H1 (cell line): ENCODE results near the gene IGF1. TPM values are rescaled to one million over a fixed set of nuclear protein-coding genes. Genes with fewer than 3 reads are reported as not detected.

Experiments used
- CTCF ChIA-PET: fragments of 300-600 bp; sonication (Branson Sonifier 250); formaldehyde crosslinking; loops from one replicate; lab custom pipeline; 2021; ENCODE audit not compliant: partially characterized antibody; lab: Charles Lee
- POLR2A ChIA-PET: fragments of 300-600 bp; sonication (Branson Sonifier 250); formaldehyde crosslinking; loops from one replicate; lab custom pipeline; 2021; ENCODE audit warnings: inconsistent platforms; ENCODE audit not compliant: partially characterized antibody; lab: Charles Lee
- DNase-seq, 2 experiments: peaks; one replicate each; pipeline versions ENCODE4 v3.0.0 to v3.0.0-alpha.2; 2010 to 2022; ENCODE audit warnings: low spot score in 2 of 2, low read depth in 1 of 2, mixed read lengths in 1 of 2
- FAIRE-seq: peaks from 2 replicates; lab custom pipeline; 2011; peaks lifted over from hg19 to GRCh38; lab: Jason Lieb, UNC
- H2AFZ ChIP-seq: 2 replicates; pipeline ENCODE4 v1.8.1; 2012; ENCODE audit warnings: low read length, inconsistent platforms
- H2AK5ac ChIP-seq: 2 replicates; pipeline ENCODE4 v1.6.1; 2013; ENCODE audit warnings: low read depth, low read length
- H2BK120ac ChIP-seq: replicated peaks from 2 replicates; pipeline ENCODE3; 2013; ENCODE audit warnings: low read depth, low read length, inconsistent platforms
- H2BK12ac ChIP-seq: 2 replicates; pipeline ENCODE4 v1.6.1; 2013; ENCODE audit warnings: low read depth, low read length
- H2BK15ac ChIP-seq: 2 replicates; pipeline ENCODE4 v1.6.1; 2013; ENCODE audit warnings: low read length
- H2BK20ac ChIP-seq: 2 replicates; pipeline ENCODE4 v1.6.1; 2013; ENCODE audit warnings: low read length
- H2BK5ac ChIP-seq: 2 replicates; pipeline ENCODE4 v1.6.1; 2013; ENCODE audit warnings: low read depth, low read length
- H3K14ac ChIP-seq: 2 replicates; pipeline ENCODE4 v1.6.1; 2013; ENCODE audit warnings: inconsistent platforms; ENCODE audit not compliant: insufficient read length
- H3K18ac ChIP-seq: 2 replicates; pipeline ENCODE4 v1.6.1; 2013; ENCODE audit warnings: low read length; ENCODE audit errors: extremely low read depth
- H3K23ac ChIP-seq: 2 replicates; pipeline ENCODE4 v1.6.1; 2013; ENCODE audit warnings: inconsistent platforms; ENCODE audit not compliant: insufficient read length
- H3K23me2 ChIP-seq: 2 replicates; pipeline ENCODE4 v1.6.1; 2013; ENCODE audit warnings: low read depth, low read length
- H3K27ac ChIP-seq: 2 replicates; pipeline ENCODE4 v1.6.1; 2011; ENCODE audit warnings: low read depth, low read length, inconsistent platforms
- H3K27me3 ChIP-seq, 4 experiments: replicated peaks in 1 of 4; 1 replicate in 1 of 4; 2 replicates in 3 of 4; pipeline versions ENCODE4 v1.6.1 to v1.8.1; 2011 to 2013; ENCODE audit warnings: low read length in 3 of 4, mild to moderate bottlenecking in 3 of 4, inconsistent platforms in 2 of 4, mixed read lengths in 2 of 4, moderate library complexity in 1 of 4; ENCODE audit not compliant: control insufficient read depth in 3 of 4, insufficient read depth in 3 of 4; ENCODE audit errors: extremely low read depth in 1 of 4
- H3K36me3 ChIP-seq, 4 experiments: 2 replicates each; pipeline versions ENCODE4 v1.6.1 to v1.8.1; 2011 to 2013; ENCODE audit warnings: mild to moderate bottlenecking in 4 of 4, low read length in 3 of 4, moderate library complexity in 2 of 4, control low read depth in 1 of 4, inconsistent platforms in 1 of 4; ENCODE audit not compliant: insufficient read depth in 4 of 4, control insufficient read depth in 2 of 4
- H3K4ac ChIP-seq: replicated peaks from 2 replicates; pipeline ENCODE3; 2013; ENCODE audit warnings: low read length, low read depth, mixed read lengths, inconsistent platforms; ENCODE audit not compliant: insufficient read length
- H3K4me1 ChIP-seq, 4 experiments: replicated peaks in 1 of 4; 1 replicate in 1 of 4; 2 replicates in 3 of 4; pipeline versions ENCODE4 v1.6.1 to v1.8.1; 2011 to 2013; ENCODE audit warnings: low read length in 3 of 4, inconsistent platforms in 2 of 4, mixed read lengths in 1 of 4; ENCODE audit not compliant: insufficient read depth in 4 of 4, control insufficient read depth in 3 of 4
- H3K4me2 ChIP-seq, 2 experiments: 2 replicates each; pipeline versions ENCODE4 v1.6.1 to v1.8.1; 2011 to 2013; ENCODE audit warnings: low read depth in 2 of 2, low read length in 2 of 2, control low read depth in 1 of 2, inconsistent platforms in 1 of 2, mild to moderate bottlenecking in 1 of 2; ENCODE audit not compliant: insufficient read depth in 1 of 2
- H3K4me3 ChIP-seq, 4 experiments: fragments of 200-600, 300-600 bp in 1 of 4; sonication (generic), shearing (Covaris generic), sonication (Bioruptor Twin) in 1 of 4; 2 replicates each; pipeline versions ENCODE4 v1.5.1 to v1.8.1; 2011 to 2016; ENCODE audit warnings: low read length in 4 of 4, low read depth in 3 of 4, control low read depth in 2 of 4, inconsistent platforms in 2 of 4, mild to moderate bottlenecking in 2 of 4, mixed read lengths in 1 of 4, moderate library complexity in 1 of 4; ENCODE audit not compliant: insufficient read depth in 2 of 4; ENCODE audit errors: extremely low read depth in 1 of 4
- H3K56ac ChIP-seq: replicated peaks from 2 replicates; pipeline ENCODE3; 2013; ENCODE audit warnings: low read depth, mild to moderate bottlenecking, mixed read lengths, low read length, inconsistent platforms; ENCODE audit not compliant: insufficient read length
- H3K79me1 ChIP-seq: 2 replicates; pipeline ENCODE4 v1.6.1; 2013; ENCODE audit warnings: low read depth, low read length, control low read depth
- H3K79me2 ChIP-seq, 2 experiments: 2 replicates each; pipeline versions ENCODE4 v1.6.1 to v1.8.1; 2012 to 2013; ENCODE audit warnings: low read length in 2 of 2, mild to moderate bottlenecking in 2 of 2, inconsistent platforms in 1 of 2; ENCODE audit not compliant: insufficient read depth in 2 of 2, control insufficient read depth in 1 of 2
- H3K9ac ChIP-seq, 4 experiments: replicated peaks in 1 of 4; 1 replicate in 1 of 4; 2 replicates in 3 of 4; pipeline versions ENCODE4 v1.6.1 to v1.8.1; 2011 to 2013; ENCODE audit warnings: low read depth in 3 of 4, low read length in 3 of 4, control low read depth in 2 of 4, mild to moderate bottlenecking in 2 of 4, moderate library complexity in 2 of 4, inconsistent platforms in 1 of 4; ENCODE audit errors: extremely low read depth in 1 of 4
- H3K9me3 ChIP-seq, 2 experiments: 2 replicates each; pipeline versions ENCODE4 v1.6.1 to v1.8.1; 2012 to 2013; ENCODE audit warnings: mild to moderate bottlenecking in 2 of 2, moderate library complexity in 2 of 2, control low read depth in 1 of 2, inconsistent platforms in 1 of 2, low read depth in 1 of 2, low read length in 1 of 2, mixed read lengths in 1 of 2; ENCODE audit not compliant: insufficient read depth in 2 of 2
- H4K20me1 ChIP-seq, 2 experiments: replicated peaks in 1 of 2; 2 replicates each; pipeline versions ENCODE3 to v1.8.1; 2011 to 2013; ENCODE audit warnings: inconsistent platforms in 2 of 2, low read length in 2 of 2, mild to moderate bottlenecking in 1 of 2; ENCODE audit not compliant: insufficient read depth in 2 of 2, control insufficient read depth in 1 of 2
- H4K5ac ChIP-seq: 2 replicates; pipeline ENCODE4 v1.6.1; 2013; ENCODE audit warnings: low read length, low read depth, mixed read lengths, inconsistent platforms; ENCODE audit not compliant: insufficient read length
- H4K8ac ChIP-seq: 2 replicates; pipeline ENCODE4 v1.8.0; 2013; ENCODE audit warnings: mild to moderate bottlenecking, moderate library complexity, low read length, inconsistent platforms; ENCODE audit not compliant: insufficient read depth; ENCODE audit errors: extremely low read depth
- H4K91ac ChIP-seq: replicated peaks from 2 replicates; pipeline ENCODE3; 2013; ENCODE audit warnings: low read length, mixed read lengths, inconsistent platforms; ENCODE audit not compliant: insufficient read length
- ATF3 ChIP-seq: IDR thresholded peaks from 2 replicates; pipeline ENCODE4 v1.6.1; 2011; ENCODE audit warnings: low read depth, mild to moderate bottlenecking, low read length; ENCODE audit not compliant: insufficient read depth
- CBX5 ChIP-seq: fragments of 300-800, 300-1000 bp; sonication (generic); IDR thresholded peaks from 2 replicates; pipeline ENCODE4 v1.7.1; 2016; ENCODE audit warnings: antibody characterized with exemption, low read length, low read depth
- CHD2 ChIP-seq: IDR thresholded peaks from 2 replicates; pipeline ENCODE4 v1.6.1; 2012; ENCODE audit warnings: low read length, improper control_type of control experiment
- CREB1 ChIP-seq: IDR thresholded peaks from 2 replicates; pipeline ENCODE4 v1.6.1; 2012; ENCODE audit warnings: inconsistent platforms
- MAFK ChIP-seq: IDR thresholded peaks from 2 replicates; pipeline ENCODE4 v1.6.1; 2012; ENCODE audit warnings: low read depth, mild to moderate bottlenecking, improper control_type of control experiment, low read length
- POLR2AphosphoS5 ChIP-seq: IDR thresholded peaks from 2 replicates; pipeline ENCODE4 v1.6.1; 2011; ENCODE audit warnings: low read depth, low read length
- RNF2 ChIP-seq: fragments of 200-900, 300-1000 bp; sonication (generic); IDR thresholded peaks from 2 replicates; pipeline ENCODE4 v1.7.1; 2016; ENCODE audit warnings: borderline replicate concordance, low read depth, mild to moderate bottlenecking, antibody characterized with exemption, low read length; ENCODE audit not compliant: poor library complexity, severe bottlenecking; ENCODE audit errors: missing control alignments
- SAP30 ChIP-seq: fragments of 300-600 bp; sonication (generic); IDR thresholded peaks from 2 replicates; pipeline ENCODE4 v1.7.1; 2012; ENCODE audit warnings: low read length, moderate library complexity, mild to moderate bottlenecking, inconsistent platforms; ENCODE audit not compliant: insufficient read depth, insufficient replicate concordance
- SIRT6 ChIP-seq: IDR thresholded peaks from one replicate; pipeline ENCODE4 v1.7.1; 2012; ENCODE audit warnings: low read length, inconsistent platforms
- SIX5 ChIP-seq: IDR thresholded peaks from 2 replicates; pipeline ENCODE4 v1.6.1; 2011; ENCODE audit warnings: mild to moderate bottlenecking, low read depth, low read length
- SP4 ChIP-seq: IDR thresholded peaks from 2 replicates; pipeline ENCODE4 v1.6.1; 2012; ENCODE audit warnings: low read length, inconsistent platforms
- TAF1 ChIP-seq: IDR thresholded peaks from 2 replicates; pipeline ENCODE4 v1.6.1; 2011; ENCODE audit warnings: mild to moderate bottlenecking, low read depth, low read length
- WGBS, 2 experiments: shearing (Covaris generic) in 1 of 2; methylation state at CpG; one replicate each; pipeline versions ENCODE4 v1.1.6 to v1.1.7; 2013 to 2015; ENCODE audit warnings: low lambda C conversion rate in 2 of 2, mixed read lengths in 2 of 2, inconsistent platforms in 1 of 2, low coverage in 1 of 2, missing lambda C conversion rate in 1 of 2; ENCODE audit not compliant: insufficient replicate concordance in 2 of 2, insufficient coverage in 1 of 2, insufficient read length in 1 of 2; ENCODE audit errors: extremely low coverage in 1 of 2, missing lambda C conversion rate in 1 of 2; 5-methylcytosine and 5-hydroxymethylcytosine counted together
- polyA plus RNA-seq, 7 experiments: library from polyadenylated mRNA; depleted of rRNA in 3 of 7; stranded (reverse) in 5 of 7; unstranded in 2 of 7; fragments of >200 nt in 5 of 7; fragments of 200-250 nt in 2 of 7; gene quantifications; 1 replicate in 5 of 7; 2 replicates in 1 of 7; 4 replicates in 1 of 7; pipeline versions ENCODE4 v1.2.1 to v1.2.3, GENCODE V29; 2011 to 2013; ENCODE audit warnings: missing spikeins in 2 of 7, mixed read lengths in 2 of 7
- total RNA-seq: library from RNA; stranded (reverse); fragmentation: NEBNext Ultra II Directional; extraction: Animal tissue kit (Norgen Biotek cat#: 25700); gene quantifications from 2 replicates; pipeline ENCODE4 v1.2.1, GENCODE V29; 2021

The IGF1 gene
- total and polyA plus RNA-seq, 2 of the 8 experiments (the other 6 are each of a cell fraction or from before 2014, with no cell fraction given): not detected

- H2BK15ac ChIP-seq: no peak overlapping the region
- no peaks in the 10 kb centered on the region for H3K9me3 ChIP-seq
- H2BK5ac ChIP-seq: no peak overlapping the region
- no peaks in the 10 kb centered on the region for H3K36me3 ChIP-seq
- no peaks in the 10 kb centered on the region for H3K79me2 ChIP-seq
- H3K27me3 ChIP-seq: no peaks in the 10 kb centered on the region
- H4K20me1 ChIP-seq: no peaks in the 10 kb centered on the region
- no peaks in the 10 kb centered on the region; a peak in 1 of 7 replicates for H3K4me1 ChIP-seq
- no peak overlapping the region for H3K9ac ChIP-seq
- no peak overlapping the region for H3K23ac ChIP-seq
- no peak overlapping the region for H2BK120ac ChIP-seq
- no peak overlapping the region for H2BK12ac ChIP-seq
- H3K4ac ChIP-seq: no peak overlapping the region
- no peak overlapping the region for H2AK5ac ChIP-seq
- POLR2A ChIA-PET: no interaction called here
- H3K14ac ChIP-seq: no peak overlapping the region
- H3K79me1 ChIP-seq: no peaks in the 10 kb centered on the region
- DNase-seq (no peak), FAIRE-seq (no peak)
- 90% methylated on average over 3 of the region's 3 CpGs; no CpG with 5 or more reads in 1 of the 2 experiments for WGBS, 2 experiments
- H3K4me2 ChIP-seq: no peak overlapping the region
- no peak overlapping the region for H3K56ac ChIP-seq
- H2BK20ac ChIP-seq: no peak overlapping the region
- H4K5ac ChIP-seq: no peak overlapping the region
- H4K91ac ChIP-seq: no peak overlapping the region
- no peak overlapping the region for H4K8ac ChIP-seq
- no peak overlapping the region for H2AFZ ChIP-seq
- CTCF ChIA-PET: interaction anchor here (0.9 to 2.9 kb wide), 9 partner anchors 10 to 262 kb away, joined by 3 to 14 read pairs (median 4); no protein-coding TSS in a partner anchor
- H3K4me3 ChIP-seq: no peak overlapping the region
- no peak overlapping the region for H3K27ac ChIP-seq
- no peak overlapping the region for H3K18ac ChIP-seq
- H3K23me2 ChIP-seq: no peaks in the 10 kb centered on the region
- TF ChIP-seq POLR2AphosphoS5 (no peak), SIRT6 (no peak), SIX5 (no peak), SAP30 (no peak), CBX5 (no peak), CHD2 (no peak), CREB1 (no peak), ATF3 (no peak), TAF1 (no peak), MAFK (no peak), SP4 (no peak), RNF2 (no peak)
Observed at GRCh38 chr12:102512523-102512922, 32.2 kb upstream of the IGF1 start.
